Measurements from ENCODE around the gene TKT.

TKT gene

DNA sequence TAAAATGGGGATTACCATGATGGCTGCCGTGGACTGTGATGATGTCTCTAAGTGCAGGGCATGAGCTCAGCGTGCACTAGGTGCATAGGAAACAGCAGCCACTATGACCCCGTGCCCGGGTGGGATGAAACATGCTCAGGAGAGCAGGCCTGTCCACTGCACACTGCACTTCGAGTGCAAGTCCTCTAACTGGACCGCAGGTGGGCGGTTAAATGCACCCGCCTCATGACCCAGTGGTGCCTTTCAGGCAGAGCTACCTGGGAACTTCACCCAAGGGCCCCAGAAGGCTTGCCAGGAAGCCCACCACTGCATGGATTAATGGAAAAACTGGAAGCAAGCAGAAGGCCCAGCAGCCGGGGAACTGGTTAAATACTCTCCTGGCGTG, 60.8 kb downstream of the TKT start:
- DNase-seq = no peak

DNA sequence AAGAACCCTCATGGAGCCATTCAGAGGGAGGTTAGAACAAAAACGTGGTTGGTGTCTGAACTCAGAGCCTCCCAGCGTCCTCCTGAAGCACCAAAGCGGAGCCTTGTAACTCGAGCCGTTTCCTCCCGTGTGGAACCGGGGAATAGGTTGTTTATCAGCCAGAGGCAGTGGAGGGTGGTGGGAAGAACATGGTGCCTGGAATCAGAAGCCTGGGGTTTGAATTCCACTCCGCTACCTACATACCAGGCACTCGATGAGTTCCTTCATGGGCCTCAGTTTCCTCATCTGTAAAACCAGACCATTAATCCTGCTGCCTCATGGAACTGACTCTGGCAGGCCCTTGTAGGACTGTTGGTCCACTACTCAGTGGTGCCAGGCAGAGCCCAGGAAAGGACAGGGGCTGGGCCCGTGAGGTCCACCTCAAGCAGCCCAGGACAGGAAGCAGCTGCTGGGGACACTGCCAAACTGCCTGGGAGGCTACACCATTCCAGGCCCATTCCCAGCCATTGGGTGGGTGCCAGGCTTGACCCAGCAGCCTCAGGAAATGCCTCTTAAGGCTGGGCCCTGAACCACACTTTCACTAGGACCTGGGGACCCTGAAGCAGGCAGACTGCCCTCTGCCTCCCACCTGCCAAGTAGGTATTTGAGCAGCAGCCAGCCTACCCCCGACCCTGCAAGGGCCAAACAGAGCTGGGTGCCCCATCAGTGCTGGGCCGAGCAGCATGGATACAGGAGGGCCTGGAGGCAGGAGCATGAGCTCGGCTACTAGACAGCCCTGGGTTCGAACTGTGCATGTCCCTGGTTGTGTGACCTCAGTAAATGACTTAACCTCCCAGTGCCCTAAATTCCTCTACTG, 61.4 kb downstream of the TKT start:
- DNase-seq = no peak

DNA sequence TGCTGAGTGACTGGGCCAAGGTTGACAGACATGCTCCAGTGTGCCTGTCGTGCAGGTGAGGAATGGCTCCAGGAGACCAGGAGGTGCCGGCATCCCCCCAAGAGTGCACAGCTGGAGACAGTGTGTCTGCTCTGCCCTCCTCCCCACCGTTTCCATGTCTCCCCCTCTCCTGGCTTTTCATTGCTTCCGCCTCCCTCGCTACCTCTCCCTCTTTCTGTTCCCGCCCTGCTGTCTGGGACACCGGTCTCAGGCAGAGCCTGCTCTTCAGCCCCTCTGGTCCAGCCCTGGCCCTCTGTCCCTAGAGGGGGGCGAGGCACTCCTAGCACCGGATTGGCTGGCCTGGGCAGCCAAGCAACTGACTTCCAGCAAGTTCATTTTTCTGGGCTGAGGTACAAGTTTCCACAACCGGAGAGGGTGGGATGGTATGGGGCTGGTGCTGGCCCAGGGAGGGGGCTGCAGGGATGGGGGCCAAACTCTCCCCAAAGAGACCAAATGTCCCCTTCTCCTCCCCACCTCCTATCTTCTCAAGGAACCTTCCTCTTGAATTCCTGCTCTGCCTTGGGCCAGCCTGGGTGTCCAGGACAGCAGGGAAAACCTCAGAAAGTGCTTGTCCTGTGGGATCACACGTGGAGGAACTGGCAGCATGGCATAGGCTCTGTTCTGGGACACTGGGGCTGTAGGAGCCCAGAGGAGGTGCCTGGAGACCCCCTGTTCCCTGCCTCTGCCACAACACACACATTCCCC, 62.2 kb downstream of the TKT start:
- no peak for DNase-seq

DNA sequence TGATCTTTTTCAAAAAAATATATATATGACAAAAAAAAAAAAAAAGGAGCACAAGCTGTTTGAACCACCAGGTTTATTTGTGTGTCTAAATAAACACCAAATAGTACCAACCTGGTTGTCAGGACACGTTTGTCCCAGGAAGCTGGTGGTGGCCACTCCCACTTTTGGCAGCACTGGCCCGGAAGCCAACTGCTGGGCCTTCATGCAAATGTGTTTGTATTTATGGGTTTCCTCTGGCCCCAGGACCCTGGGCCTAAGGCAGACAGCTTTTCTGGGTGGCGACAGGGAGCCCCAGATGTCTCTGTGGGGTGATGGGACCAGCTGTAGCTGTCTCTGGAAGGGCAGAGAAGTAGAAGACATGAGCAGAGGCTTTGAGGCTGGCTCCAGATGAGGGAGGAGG, 63.2 kb downstream of the TKT start:
- no peak for DNase-seq

DNA sequence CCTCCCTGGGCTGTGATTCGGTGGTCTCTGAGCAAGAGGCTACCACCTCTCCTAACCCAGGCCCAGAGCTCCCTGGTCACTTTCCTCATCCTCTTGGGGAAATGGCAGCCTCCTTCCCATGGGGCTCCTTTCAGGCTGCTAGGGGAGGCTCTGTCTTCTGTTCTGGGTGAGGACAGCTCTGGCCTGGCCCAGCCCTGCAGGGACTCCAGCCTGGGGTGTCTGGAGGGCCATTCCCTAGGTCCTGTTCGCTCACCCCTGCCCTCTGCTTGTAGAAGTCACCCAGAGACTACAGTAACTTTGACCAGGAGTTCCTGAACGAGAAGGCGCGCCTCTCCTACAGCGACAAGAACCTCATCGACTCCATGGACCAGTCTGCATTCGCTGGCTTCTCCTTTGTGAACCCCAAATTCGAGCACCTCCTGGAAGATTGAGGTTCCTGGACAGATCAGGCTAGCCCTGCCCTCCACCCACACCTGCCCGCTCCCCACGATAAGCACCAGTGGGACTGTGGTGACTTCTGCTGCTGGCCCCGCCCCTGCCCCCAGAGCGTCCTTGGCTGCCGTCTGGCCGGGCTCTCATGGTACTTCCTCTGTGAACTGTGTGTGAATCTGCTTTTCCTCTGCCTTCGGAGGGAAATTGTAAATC, 63.9 kb downstream of the TKT start:
- no peak for DNase-seq

DNA sequence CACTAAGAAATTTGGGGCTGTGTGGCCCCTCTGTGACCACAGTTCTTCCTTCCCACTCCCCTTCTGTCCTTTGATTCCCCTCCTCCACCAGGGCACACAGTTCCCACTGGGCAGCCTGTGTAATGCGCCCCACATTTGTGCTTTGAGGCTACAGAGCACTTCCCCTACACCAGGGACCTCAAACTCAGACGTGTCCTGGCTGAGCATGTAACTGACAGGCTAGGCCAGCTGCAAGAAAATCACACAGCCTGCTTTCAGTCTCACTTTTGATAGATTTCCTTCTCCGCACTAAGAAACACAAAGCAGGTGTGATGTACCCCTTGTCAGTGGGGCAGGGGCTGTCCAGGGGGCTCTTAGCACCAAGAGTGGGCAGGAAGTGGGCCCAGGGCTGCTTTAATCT, 65.2 kb downstream of the TKT start:
- no peak for DNase-seq

DNA sequence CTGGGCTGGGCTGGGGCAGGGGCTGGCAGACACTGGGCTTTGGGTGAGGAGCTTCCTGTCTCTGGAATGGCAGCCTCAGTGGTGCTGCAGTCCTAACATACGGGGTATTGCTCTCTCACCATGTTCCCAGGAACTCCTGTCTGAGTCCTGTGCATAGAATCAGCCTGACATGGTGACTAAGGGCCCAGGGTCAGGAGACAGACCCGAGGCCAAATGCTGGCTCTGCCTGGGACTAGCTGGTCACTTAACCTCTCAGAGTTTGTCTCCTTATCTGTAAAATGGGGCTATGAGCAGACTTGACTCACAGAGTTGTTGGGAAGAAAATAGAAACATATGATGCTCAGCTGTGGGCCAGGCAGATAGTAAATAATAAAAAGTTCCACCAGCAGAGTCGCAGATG, 66.5 kb downstream of the TKT start:
- DNase-seq = no peak

DNA sequence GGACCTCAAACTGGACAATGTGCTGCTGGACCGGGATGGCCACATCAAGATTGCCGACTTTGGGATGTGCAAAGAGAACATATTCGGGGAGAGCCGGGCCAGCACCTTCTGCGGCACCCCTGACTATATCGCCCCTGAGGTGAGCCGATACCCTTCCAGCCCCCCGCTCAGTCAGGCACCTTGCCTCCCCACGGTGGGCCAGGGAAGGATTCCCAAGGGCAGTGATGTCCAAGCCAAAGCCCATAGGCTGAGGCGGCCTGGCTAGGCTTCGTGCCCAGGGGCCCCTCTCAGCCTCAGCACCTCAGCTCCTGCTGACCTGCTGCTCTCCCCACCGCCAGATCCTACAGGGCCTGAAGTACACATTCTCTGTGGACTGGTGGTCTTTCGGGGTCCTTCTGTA, 67.1 kb downstream of the TKT start:
- no peak for DNase-seq

DNA sequence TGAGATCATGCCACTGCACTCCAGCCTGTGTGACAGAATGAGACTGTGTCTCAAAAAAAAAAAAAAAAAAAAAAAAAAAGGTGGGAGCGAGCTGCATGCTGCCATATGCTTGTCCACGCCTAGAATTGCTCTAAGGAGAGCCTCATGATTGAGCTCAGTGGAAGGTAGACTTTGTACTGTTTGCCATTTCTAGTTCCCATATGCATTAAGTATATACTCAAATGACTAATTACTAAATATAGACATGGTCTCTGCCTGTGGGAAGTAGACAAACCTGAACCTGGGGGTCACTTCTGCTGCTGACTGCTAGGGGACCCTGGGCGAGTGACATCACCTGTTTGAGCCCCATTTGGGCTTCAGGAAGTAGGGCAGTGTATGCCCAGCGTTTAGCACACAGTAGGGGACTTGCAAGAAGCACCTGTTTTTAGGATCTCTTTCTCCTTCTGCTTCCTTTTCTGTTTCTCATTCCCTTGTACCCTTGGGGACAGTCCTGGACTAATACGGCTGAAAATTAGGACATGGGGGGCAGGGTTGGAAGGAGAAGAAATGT, 67.6 kb downstream of the TKT start:
- no peak for DNase-seq

DNA sequence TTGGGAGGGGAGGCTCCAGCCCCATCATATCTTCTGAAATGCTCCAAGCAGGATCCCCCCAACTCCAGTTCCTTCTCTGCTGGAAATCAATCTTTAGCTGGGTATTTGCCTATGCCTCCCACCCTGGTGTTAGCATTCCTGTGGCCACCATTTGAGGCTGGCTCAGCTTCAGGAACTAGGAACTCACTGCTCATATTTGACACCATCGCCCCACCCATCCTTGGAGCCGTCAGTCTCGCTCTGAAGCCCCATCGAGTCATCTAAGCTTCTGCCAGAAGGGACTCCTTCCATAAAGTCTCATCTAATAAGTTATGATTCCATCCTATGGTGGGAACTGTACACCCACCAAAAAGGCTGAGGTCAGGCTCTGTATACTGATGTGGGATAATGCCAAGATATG, 68.4 kb downstream of the TKT start:
- no peak for DNase-seq

DNA sequence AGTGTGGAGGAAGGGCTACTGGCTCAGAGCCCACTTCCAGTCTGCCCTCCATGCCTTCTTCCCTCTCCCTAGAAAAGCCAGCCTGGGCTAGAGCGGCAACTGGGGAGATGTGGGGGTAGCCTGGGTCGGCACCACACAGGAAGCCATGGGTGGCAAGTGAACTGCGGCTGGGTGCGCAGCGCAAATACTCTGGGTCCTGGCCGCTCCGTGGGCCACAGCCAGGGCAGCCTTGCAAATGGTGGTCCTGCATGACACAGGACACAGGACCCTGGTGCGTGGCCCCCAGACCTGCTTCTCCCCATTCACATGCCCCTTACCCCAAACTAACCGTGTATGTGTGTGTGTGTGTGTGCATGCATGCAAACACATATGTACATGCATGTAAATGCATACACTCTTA, 69.1 kb downstream of the TKT start:
- no peak for DNase-seq

DNA sequence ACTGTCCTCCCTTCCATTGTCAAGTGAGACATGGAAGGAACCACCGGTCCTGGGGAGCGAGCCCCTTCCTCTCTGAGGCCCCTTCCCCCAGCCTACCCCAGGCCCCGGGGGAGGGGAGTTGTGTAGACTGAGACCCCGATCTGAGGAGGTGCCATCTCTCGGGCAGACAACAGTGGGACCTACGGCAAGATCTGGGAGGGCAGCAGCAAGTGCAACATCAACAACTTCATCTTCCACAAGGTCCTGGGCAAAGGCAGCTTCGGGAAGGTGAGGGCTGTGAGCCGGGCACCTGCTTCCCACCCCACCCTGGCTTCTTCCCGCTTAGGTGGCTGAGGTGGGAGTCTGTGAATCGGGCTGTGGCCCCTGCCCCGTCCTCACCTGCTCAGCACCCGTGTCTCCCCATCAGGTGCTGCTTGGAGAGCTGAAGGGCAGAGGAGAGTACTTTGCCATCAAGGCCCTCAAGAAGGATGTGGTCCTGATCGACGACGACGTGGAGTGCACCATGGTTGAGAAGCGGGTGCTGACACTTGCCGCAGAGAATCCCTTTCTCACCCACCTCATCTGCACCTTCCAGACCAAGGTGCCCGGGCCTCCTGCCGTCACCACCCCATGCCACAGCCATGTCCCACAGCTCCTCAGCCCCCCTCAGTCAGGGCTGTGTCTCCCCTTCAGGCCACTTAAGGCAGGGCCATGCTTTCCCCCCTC, 69.9 kb downstream of the TKT start:
- DNase-seq = no peak

DNA sequence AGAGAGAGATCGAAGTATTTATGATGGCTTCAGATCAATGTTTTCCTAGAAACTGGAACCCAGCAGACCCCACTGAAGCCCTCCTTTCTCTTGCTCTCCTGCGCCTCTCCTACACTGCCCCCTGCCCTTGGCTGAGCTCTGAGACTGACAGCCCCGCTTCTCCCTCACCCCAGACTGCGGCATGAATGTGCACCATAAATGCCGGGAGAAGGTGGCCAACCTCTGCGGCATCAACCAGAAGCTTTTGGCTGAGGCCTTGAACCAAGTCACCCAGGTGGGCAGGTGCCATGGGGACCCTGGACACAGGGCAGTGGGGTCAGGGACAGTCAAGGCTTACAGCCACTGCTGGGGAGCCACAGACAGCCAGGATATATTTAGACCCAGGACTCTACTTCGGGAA, 71.1 kb downstream of the TKT start:
- DNase-seq = no peak

DNA sequence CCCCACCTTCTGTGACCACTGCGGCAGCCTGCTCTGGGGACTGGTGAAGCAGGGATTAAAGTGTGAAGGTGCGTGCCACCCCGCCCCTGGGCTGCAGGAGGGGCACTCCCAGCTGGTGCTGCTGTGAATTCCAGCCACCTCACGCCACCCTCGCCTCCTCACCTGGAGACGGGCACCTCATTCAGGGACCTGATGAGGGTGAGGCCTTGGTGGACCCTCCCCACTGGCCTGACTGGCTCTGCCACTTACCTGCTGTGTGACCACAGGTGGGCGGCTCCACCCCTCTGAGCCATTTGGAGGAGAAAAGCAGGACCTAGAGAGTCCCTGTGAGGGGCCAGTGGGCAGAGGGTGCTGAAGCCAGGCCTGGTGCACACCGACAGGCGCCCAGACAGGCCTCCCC, 72.3 kb downstream of the TKT start:
- DNase-seq = no peak

DNA sequence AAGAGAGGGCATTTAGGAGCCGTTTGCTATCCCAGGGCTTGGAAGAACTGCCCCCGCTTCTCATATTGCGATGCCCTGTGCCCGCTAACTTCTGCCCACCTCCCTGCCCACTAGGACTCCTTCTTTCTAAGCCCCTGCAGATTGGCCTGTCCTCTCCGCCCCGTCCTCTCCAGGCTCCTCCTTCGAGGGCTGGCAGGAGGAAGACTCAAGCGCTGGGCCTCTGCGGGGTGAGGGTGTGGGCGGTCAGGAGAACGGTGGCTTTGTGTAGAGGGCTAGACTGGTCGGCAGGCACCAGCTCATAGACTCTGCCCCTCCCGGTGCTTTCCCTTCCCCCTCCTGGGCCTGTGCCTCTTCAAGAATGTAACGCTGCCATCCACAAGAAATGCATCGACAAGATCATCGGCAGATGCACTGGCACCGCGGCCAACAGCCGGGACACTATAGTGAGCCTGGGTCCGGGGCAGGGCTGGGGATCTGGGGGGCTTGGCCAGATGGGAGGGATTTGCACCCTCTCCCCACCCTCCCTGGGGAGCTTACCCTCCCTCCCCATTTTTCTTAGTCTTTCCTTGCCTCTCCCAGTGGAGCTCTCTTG, 73.0 kb downstream of the TKT start:
- no peak for DNase-seq

DNA sequence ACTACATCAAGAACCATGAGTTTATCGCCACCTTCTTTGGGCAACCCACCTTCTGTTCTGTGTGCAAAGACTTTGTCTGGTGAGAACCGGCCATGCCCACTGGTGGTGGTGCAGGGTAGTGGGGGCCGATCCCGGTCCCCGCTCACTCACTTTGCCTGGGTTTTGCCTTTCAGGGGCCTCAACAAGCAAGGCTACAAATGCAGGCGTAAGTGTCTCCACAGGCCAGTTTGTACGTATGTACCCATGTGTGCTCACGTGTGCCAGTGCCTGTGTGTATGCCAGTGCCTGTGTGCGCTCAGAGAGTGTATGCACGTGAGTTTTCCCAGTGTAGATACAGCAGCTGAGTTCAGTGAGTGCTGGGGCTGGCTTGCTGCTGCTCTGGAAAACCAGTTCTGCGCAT, 74.3 kb downstream of the TKT start:
- no peak for DNase-seq

DNA sequence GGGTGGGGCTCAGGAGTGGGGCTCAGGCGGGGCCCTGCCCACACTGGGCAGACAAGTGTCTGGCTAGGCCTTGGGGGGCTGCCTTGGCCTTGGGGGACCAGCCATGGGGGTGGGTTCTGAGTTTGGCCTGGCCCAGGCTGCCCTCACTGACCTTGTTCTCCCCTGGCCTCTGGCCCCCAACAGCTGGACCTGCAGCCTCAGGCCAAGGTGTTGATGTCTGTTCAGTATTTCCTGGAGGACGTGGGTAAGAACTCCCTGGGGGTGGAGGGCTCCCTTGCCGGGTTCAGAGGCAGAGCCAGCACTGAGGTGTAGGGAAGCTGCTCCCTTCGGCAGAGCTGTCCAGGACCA, 74.8 kb downstream of the TKT start:
- no peak for DNase-seq

DNA sequence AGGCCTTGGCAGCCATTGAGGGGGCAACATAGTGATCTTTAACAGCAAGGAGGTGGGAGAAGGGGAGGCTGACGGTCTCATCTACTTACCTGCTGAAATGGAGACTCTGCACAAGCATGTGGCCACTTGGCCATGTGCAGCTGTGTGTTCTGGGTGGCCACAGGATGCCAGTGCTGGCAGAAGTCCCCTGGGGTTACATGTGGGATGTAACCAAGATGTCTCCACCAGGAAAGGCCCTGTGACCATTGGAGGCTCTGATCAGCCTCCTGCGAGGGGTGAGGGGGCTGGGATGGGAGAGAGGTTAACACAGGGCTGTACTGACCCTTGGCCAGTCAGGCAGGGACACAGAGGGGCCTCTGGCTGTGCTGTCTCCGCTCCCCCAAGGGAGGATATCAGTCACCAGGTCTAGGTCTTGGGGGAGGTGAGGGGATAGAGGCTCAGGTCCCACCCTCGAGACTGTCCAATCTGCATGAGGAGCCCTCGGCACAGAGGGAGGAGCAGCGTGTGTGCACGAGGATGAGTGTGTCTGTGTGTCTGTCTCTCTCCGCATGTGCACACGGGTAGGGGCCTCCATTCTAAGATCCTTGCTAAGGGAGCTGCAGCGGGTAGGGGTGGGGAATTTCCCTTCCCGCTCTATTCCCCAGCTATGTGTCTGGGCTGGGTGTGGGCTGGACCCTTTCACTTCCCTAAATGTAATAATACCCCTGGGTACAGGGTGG, 75.4 kb downstream of the TKT start:
- DNase-seq = no peak

DNA sequence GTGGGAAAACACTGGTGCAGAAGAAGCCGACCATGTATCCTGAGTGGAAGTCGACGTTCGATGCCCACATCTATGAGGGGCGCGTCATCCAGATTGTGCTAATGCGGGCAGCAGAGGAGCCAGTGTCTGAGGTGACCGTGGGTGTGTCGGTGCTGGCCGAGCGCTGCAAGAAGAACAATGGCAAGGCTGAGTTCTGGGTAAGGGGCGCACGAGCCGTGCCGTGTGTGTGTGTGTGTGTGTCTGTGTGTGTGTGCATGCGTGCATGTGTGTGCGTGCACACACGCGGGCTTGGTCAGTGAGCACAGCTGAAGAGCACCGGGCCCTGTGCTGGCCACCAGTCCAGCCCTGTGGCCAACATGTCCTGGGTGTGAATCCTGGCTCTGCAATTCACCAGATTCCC, 76.2 kb downstream of the TKT start:
- DNase-seq = no peak

DNA sequence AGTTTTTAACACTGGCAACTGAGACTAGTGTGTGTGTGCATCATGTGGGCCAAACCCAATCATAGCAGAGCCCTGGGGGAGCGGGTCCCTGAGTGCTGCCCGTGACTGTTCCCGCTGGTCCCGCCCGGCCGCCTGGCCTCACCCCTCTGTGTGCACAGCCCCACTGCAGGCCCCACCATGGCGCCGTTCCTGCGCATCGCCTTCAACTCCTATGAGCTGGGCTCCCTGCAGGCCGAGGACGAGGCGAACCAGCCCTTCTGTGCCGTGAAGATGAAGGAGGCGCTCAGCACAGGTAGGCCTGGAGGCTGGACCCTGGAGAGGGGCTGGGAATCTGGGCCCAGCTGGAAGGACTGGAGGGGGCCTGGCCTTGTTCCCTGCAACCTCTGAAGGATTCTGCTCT, 77.6 kb downstream of the TKT start:
- no peak for DNase-seq

DNA sequence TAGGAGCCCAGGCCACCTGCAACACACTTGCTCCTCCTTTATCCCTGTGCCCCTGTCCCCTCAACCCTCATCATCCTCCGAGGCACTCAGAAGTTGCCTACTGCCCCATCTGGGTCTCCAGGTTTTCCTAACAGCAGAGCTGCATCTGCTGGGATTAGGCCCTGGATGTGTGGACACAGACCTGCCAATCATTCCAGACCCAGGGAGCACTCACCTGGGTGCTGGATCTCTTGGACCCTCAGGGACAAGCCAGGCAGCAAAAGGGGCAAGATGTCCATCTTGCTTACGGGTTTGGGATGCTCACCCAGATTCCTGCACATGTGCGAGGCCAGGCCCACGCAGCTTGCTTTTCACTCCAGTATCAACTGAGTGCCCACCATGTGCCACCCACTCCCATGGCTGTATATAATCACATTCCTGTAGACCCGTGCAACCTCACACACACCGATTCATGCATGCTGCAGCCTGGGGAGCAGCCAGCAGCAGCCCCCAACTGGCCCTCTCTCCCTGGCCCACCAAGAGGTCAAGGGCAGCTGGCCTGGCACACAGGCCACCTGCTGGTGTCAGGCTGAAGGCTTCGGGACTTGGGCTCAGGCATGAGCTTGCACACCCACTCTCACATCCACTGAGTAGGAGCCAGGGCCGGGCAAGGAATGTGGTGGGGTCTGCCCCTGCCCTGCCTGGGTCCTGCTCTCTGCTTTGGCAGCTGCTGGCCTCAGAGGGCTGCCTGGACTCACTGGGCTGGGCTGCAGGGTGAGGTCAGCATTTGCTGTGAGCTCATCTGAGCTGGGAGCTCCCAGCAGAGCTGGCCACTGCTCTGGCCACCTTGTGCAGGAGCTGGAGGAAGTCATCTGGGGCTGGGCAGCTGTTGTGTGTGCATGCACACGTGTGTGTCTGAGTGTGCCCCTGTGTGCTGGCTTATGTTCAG, 79.9 kb downstream of the TKT start:
- DNase-seq = no peak
